GM12801 (cell line): ENCODE data around the gene ADRA2B.

Source experiments
- CTCF ChIP-seq: IDR thresholded peaks from one replicate; pipeline ENCODE4 v1.5.1; 2011; ENCODE audit warnings: control low read depth; ENCODE audit not compliant: insufficient read length; ENCODE audit errors: extremely low read depth

The ADRA2B gene

DNA sequence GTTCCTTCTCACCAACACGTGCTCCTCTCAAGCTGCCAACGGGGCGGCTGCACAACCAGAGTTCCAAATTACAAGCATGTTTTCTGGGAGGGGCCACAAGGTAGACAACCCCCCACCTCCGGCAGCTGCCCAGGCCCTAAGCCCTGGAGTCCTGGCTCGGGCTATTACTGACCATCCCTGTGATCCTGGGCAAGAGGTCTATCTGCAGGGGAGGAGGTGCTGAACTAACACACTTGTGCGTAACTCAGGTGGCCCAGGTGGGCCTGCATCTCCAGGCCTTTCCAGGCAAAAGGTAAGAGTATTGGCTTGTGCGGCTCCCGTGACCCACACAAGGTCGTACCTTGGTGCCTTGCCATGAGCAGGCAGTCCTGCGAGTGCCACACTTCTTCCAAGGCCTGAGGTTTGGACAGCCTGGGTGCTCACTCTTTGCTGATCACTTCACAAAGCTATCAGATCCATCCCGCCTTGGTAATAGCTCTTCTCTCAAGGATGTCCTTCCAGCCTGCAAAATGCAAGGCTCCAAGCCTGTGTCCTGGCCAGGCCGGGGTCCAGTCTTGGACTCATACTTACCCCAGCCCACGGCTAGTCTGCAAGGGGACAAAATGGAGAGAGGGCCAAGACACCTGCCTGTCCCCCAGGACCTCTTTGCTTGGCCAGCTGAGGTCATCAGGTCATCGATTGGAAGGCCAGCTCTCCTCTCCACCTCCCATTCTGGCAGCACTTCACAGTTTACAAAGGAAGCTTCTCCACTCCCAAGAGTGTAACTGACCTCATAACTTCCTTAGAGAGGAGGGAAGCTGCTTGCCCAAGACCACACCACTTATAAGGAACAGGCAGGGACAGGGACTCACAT is 33.9 kb downstream of the ADRA2B start:
- no peak for TF ChIP-seq CTCF

DNA sequence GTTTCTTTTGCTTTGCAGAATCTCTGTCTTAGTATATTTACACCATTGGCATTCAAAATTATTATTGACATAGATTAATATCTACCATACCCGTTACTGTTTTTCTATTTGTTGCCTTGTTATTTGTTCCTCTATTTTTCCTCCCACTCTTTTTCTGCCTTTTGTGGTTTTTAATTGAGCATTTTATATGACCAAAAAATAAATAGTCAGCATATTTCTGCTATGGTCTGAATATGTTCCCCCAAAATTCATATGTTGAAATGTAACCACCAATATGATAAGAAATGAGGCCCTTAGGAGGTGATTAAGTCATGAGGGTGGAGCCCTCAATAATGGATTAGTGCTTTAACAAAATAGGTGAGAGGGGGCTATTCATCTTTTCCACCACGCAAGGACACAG is 35.3 kb downstream of the ADRA2B start:
- no peak for TF ChIP-seq CTCF

GRCh38 chr2:96075199-96075771 is 41.1 kb downstream of the ADRA2B start:
- no peak for TF ChIP-seq CTCF

DNA sequence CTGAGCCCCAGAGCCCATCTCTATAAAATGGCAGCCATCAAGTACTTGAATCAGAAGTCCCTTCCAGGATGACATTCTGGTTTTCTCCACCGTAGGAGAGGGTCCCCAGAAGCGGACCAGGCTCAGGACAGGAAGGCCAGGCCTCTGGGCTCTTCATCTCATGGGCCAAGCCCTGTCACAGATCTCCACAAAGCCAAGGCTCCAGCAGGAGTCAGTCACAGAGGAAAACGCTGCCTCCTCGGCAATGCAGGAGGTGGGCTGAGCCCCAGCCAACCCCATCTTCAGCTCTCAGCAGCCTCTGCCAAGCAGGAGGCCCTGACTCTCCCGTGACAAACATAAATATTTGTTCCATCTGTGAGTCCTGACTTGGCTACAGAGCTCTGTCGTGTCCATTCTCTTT is 42.2 kb downstream of the ADRA2B start:
- TF ChIP-seq CTCF = no peak

GRCh38 chr2:96073170-96073775 is 43.1 kb downstream of the ADRA2B start:
- TF ChIP-seq CTCF = no peak

GRCh38 chr2:96072746-96073145 is 43.6 kb downstream of the ADRA2B start:
- no peak for TF ChIP-seq CTCF

- TF ChIP-seq CTCF = no peak
Measured at GRCh38 chr2:96065381-96065930, 50.9 kb downstream of the ADRA2B start.
